ENCODE measurements around the gene PNN. TPM values are rescaled to one million over a fixed set of nuclear protein-coding genes. Genes with fewer than 3 reads are reported as not detected.
"Not testable (repeated sequence)": the region's sequence is repeated elsewhere in the genome, so short reads cannot be mapped to it uniquely, and the experiment has no call there.

The PNN gene
- total RNA-seq = 60.1 TPM

DNA sequence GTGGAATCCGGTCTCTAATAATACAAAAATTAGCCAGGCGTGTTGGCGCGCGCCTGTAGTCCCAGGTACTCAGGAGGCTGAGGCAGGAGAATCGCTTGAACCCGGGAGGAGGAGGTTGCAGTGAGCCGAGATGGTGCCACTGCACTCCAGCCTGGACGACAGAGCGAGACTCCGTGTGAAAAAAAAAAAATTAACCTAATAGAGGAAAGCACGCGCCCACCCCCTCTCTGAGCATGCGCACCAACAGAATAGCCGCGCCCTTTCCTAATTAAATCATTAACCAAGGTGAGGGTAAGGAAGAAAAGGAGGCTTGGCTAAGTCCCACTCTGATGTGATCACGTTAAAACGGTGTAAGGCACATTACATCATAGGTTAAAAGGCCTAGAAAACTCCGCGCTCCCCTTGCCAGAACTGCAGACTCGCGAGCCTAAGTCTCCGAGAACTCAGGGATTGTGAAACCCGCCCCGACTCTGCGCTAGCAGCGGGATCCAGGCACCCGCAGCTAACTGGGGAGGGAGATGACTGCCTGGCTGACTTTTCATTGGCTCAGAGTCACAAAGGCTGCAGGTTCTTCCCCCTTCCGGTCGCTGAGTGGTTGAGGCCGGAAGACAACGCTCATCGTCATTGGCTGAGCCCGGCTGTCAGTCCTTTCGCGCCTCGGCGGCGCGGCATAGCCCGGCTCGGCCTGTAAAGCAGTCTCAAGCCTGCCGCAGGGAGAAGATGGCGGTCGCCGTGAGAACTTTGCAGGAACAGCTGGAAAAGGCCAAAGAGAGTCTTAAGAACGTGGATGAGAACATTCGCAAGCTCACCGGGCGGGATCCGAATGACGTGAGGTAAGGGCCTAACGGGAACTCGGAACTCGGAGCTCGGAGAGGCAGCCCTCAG is at the start of gene PNN:
Gene PNN, plus strand, starts transcription at position 695 of the 885 bp plus-strand sequence. Its CDS starts 26 bp downstream, at position 721.
- peak; percentile 98 for DNase-seq (ENCODE audit: low spot score)

DNA sequence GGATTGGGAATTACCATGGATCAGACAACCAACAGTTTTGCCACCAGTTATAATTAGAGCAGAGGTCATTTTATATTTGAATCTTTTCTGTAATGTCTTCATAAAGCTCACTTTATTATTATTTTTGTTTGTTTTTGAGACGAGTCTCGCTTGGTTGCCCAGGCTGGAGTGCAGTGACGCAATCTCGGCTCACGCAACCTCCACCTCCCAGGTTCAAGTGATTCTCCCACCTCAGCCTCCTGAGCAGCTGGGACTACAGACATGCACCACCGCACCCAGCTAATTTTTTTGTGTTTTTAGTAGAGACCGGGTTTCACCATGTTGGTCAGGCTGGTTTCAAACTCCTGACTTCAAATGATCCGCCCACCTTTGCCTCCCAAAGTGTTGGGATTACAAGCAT is 37.2 kb upstream of the PNN start:
- not testable (repeated sequence) for DNase-seq (ENCODE audit: low spot score)

DNA sequence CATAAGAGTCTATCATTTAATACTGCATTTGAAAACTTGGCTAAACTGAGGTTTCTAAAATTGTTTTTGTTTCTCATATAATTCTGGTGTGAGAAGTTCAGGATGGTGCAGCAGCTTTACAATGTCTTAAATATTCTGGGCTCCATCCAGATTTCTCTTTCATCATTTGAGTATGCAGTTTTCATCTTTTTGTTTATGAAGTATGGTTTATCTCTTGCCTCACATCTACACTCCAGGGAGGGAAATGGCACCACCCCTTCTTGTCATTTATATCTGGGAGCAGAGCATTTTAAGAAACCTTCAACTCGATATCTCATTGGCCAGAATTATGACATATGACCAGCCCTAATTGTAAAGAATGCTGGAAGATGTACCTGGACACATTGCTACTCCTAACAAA is 36.6 kb upstream of the PNN start:
- DNase-seq (ENCODE audit: low spot score) = no peak

DNA sequence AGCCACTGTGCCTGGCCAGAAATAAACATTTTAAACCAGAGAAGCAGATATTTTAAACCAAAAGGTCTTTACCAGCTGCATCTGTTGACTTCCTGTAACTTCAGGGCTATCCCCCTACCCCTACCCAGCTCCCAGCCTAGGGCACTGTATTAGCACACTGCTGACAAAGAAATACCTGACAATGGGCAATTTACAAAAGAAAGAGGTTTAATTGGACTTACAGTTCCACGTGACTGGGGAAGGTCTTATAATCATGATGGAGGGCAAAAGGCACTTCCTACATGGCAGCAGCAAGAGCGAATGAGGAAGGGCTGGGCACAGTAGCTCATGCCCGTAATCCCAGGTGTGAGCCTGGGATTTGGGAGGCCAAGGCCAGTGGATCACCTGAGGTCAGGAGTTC is 34.9 kb upstream of the PNN start:
- no peak for DNase-seq (ENCODE audit: low spot score)

DNA sequence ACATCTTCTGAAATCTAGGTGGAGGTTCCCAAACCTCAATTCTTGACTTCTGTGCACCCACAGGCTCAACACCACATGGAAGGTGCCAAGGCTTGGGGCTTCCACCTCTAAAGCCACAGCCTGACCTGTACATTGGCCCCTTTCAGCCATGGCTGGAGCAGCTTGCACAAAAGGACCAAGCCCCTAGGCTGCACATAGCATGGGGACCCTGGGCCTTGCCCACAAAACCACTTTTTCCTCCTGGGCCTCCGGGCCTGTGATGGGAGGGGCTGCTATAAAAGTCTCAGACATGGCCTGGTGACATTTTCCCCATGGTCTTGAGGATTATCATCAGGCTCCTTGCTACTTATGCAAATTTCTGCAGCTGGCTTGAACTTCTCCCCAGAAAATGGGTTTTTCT is 33.4 kb upstream of the PNN start:
- DNase-seq (ENCODE audit: low spot score) = not testable (repeated sequence)

DNA sequence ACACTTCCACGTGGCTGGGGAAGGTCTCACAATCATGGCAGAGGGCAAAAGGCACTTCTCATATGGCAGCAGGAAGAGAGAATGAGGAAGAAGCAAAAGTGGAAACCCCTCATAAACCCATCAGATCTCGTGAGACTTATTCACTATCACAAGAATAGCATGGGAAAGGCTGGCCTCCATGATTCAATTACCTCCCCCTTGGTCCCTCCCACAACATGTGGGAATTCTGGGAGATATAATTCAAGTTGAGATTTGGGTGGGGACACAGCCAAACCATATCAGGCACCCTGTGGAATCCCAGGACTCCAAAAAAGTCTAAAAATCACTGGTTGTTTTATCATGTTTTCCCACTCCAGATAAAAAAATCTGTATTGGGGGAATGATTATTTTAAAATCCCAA is 31.8 kb upstream of the PNN start:
- not testable (repeated sequence) for DNase-seq (ENCODE audit: low spot score)

DNA sequence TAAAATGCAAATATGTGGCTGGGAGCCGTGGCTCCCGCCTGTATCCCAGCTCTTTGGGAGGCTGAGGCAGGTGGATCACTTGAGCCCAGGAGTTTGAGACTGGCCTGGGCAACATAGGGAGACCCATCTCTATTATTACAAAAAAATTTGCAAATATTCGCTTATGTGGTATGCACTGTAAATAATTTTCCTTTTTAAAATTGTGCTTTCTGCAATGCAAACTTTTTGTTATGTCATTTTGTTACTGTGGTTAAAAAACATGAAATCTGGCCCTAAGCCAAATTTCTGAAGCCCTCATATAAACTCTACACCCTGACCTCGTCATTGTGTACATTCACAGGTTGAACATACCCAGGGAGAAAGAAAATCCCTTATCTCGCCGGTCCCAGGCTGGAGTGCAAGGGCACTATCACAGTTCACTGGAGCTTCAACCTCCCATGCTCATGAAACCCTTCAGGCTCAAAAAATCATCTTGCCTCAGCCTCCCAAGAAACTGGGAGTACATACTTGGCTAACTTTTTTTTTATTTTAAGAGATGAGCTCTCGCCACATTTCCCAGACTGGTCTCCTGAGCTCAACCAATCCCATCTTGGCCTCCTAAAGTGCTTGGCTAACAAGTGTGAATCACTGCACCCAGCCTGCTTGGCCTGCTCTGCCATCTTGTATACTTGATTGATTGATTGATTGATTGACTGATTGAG is 29.6 kb upstream of the PNN start:
- DNase-seq (ENCODE audit: low spot score) = no peak

DNA sequence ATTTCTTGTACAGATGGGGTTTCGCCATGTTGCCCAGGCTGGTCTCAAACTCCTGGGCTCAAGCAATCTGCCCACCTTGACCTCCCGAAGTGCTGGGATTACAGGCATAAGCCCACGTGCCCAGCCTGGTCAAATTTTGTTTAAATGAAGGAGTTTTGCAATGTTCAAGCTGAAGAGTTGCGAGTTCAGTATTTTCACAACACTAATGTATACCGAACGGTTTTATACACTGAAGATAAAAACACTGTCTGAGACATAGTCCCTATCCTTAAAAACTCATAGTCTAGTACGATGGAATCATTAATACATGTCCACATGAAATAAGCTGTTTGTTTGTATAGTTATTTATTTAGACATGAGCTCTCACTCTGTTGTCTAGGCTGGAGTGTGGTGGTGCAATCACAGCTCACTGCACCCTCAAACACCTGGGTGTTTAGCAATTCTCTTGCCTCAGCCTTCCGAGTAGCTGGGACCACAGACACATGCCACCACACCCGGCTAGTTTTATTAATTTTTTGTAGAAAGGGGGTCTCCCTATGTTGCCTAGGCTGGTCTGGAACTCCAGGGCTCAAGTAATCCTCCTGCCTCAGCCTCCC is 20.4 kb upstream of the PNN start:
- no peak for DNase-seq (ENCODE audit: low spot score)

DNA sequence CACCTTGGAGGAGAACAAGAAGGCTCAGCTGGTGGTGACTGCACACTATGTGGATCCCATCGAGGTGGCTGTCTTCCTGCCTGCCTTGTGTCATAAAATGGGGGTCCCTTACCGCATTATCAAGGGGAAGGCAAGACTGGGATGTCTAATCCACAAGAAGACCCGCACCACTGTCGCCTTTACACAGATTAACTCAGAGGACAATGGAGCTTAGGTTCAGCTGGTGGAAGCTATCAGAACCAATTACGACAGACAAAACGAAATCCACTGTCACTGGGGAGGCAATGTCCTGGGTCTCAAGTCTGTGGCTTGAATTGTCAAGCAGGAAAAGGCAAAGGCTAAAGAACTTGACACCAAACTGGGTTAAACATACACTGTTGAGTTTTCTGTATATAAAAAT is 17.6 kb upstream of the PNN start:
- no peak for DNase-seq (ENCODE audit: low spot score)

DNA sequence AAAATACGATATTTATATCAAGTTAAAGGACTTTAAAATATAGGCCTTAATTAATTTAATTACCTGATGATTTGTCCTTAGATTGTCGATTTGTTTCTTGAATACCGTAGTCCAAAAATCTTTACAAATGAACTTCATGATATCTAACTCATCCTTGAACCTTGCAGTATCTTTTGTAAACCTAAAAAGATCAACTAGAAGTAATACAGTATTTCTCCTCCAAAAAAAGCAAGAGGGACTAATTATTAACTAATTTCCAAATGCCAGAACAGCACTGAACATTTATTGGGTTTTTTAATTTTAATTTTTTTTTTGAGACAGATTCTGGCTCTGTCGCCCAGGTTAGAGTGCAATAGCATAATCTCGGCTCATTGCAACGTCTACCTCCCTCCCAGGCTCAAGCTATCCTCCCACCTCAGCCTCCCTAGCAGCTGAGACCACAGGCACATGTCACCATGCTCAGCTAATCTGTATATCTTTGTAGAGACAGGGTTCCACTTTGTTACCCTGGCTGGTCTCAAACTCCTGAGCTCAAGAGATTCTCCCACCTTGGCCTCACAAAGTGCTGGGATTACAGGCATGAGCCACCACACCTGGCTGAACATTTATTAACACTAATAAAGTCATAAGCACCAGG is 16.7 kb upstream of the PNN start:
- no peak for DNase-seq (ENCODE audit: low spot score)

DNA sequence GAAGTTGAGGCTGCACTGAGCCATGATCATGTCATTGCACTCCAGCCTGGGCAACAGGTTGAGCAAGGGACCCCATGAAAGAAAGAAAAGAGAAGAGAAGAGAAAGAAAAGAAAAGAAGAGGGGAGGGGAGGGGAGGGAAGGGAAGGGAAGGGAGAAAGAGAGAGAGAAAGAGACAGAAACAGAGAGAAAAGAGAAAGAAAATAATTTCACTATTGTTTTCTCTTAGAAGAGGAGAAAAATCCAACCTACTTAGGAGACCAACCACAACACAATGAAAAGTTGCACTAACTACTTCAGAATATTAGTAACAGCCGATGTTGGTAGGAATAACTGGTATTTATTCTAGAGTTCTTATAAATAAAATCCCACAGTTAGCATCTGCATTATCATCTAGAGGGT is 14.6 kb upstream of the PNN start:
- no peak for DNase-seq (ENCODE audit: low spot score)

DNA sequence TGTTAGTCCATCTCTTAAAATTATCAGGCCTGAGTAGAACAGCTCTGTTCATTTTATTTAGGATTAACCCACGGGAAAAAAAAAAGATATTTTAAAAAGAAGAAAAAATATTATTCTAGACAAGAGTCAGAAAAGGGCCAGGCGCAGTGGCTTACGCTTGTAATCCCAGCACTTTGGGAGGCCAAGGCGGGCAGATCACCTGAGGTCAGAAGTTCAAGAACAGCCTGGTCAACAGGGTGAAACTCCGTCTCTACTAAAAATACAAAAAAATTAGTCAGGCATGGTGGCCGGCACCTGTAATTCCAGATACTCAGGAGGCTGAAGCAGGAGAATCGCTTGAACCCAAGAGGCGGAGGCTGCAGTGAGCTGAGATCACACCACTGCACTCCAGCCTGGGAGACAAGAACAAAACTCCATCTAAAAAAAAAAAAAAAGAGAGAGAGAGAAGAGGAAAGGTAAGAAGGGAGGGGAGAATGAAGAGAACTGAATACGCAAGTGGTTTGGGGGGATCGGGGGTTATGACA is 7.2 kb upstream of the PNN start:
- DNase-seq (ENCODE audit: low spot score) = not testable (repeated sequence)

DNA sequence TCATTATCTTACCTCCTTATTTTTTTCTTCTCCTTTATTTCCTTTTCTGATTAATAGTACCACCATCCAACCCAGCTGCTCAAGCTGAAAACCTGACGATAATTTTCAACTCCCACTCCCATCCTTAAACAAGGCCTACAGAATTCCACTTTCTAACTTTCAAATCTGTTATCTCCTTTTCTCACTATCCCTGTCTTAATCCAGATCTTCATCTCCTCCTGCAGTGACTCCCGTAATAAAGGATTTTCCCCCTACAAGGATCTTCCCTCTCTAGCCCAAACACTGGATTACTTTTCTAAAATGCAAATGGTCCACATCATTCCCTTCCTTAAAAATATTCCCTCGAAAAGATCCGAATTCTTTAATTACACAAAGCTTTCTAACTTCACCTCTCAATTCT is 6.5 kb upstream of the PNN start:
- DNase-seq (ENCODE audit: low spot score) = no peak

DNA sequence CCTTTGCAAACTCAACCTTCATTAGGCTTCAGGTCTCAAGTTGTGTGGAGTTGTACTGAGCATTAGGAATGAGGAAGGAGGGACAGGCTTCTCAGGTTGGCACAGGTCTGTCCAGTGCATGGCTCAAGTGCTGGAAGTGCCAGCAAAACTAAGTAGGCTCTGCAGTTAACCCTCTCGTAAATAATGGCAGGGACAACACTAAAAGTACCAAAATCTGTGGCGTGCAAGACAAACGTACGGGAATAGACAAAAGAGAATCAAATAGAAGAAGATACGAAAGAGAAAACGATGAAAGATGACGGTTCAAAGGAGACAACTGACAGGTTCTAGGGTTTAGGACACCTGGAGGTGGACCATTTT is 5.5 kb upstream of the PNN start:
- DNase-seq (ENCODE audit: low spot score) = no peak

DNA sequence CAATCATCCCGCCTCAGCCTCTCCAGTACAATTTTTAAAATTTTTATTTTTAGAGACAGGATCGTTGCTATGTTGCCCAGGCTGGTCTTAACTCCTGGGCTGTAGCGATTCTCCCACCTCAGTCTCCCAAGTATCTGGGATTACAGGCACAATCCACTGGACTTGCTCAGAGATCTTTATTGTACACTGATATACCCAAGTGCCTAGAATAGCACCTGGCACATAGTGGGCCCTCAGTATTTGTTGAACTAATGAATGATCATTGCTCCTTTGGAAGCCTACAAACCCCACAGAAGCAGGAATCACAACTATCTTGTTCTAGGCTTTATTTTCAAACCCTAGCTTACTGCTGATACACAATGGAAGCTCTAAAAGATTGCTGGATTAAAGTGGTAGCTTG is 1.9 kb upstream of the PNN start:
- DNase-seq (ENCODE audit: low spot score) = no peak

DNA sequence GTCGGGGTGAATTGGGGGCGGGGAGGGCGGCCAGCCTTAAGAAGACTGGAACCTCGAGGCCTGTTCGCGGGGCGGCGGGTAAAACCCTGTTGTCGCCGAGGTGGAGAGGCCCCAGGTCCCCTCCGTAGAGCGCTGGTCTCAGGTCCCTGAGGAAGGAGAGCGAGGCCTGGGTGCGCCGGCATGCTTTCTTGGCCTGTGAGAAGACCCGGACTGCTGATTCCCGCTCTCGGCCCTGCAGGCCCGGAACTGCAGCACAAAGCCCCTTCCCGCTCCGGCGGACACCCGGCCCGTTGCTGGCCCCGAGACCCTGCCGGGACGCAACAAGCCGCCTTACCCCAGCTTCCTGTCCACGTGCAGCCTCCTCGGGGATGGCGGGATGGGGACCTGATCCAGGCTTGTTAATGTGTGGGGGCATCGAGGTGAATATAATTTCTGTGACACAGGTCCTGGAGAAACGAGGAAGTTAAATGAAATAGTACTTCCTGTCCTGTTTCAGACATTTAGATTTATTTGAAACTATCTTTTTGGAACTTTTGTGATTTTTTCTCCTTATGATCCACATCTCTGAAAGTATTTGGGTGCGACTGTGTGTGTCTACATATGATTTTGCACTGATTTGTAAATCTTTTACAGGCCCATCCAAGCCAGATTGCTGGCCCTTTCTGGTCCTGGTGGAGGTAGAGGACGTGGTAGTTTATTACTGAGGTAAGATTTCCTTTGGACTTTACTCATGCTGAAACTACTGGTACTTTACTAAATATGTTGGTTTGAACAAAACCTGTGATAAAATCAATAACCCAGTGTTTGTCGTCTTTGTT is 600 bp downstream of the PNN start:
- no peak for DNase-seq (ENCODE audit: low spot score)

DNA sequence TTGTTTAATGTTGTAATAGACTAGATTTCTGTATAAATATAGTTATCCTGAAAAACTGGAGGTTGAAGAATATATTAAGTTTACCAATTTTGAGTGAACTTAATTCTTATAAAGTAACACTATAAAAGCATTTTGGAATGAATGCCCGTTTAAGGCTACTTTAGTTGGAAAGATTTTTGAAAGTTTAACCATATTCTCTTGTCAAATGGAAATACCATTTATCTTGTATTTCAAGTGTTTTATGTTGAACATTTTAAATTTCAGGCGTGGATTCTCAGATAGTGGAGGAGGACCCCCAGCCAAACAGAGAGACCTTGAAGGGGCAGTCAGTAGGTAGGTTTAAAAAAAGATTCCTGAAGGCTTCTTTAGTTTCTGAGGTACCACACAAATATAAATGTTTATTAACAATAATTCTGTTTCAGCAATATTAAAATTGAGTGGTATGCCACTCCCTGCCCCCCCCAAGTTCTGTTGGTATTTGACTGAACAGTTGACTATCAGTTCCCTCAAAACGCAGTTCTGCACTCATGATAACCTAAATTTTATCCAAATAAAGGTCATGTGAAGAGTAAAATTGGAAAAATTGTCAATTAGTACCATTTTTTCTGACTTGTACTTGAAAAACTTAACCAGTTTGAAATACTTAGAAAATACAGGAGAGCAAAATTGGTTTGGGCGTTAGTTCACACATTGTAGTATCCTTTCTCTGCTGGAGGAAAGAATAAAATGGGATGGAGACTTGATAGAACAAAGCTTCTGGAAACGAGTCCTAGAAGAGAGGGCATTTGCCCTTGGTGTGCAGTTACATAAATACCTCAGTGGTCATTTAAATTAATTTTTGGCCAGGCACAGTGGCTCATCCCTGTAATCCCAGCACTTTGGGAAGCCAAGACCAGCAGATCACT is 1.5 kb downstream of the PNN start:
- DNase-seq (ENCODE audit: low spot score) = no peak

DNA sequence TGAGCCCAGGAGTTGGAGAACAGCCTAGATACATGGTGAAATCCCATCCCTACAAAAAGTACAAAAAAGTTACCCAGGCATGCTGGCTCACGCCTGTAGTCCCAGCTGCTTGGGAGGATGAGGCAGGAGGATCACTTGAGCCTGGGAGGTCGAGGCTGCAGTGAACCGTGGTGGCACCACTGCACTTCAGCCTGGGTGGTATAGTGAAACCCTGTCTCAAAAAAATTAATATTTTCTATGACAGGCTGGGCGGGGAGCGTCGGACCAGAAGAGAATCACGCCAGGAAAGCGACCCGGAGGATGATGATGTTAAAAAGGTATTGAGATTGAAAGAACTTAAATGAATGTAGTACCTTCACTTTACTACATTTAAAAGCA is 2.1 kb downstream of the PNN start:
- DNase-seq (ENCODE audit: low spot score) = no peak

DNA sequence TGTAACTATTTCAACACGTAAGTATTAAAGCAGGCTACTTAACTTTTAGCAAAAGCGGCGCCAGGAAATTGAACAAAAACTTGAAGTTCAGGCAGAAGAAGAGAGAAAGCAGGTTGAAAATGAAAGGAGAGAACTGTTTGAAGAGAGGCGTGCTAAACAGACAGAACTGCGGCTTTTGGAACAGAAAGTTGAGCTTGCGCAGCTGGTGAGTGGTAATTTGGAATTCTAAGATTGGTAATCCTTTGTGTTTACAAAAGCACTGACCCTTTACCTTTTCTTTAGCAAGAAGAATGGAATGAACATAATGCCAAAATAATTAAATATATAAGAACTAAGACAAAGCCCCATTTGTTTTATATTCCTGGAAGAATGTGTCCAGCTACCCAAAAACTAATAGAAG is 4.0 kb downstream of the PNN start:
- DNase-seq (ENCODE audit: low spot score) = no peak

DNA sequence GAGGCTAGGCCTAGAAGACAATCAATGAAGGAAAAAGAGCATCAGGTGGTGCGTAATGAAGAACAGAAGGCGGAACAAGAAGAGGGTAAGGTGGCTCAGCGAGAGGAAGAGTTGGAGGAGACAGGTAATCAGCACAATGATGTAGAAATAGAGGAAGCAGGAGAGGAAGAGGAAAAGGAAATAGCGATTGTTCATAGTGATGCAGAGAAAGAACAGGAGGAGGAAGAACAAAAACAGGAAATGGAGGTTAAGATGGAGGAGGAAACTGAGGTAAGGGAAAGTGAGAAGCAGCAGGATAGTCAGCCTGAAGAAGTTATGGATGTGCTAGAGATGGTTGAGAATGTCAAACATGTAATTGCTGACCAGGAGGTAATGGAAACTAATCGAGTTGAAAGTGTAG is 5.5 kb downstream of the PNN start:
- DNase-seq (ENCODE audit: low spot score) = no peak

Measured in mucosa of gallbladder (tissue), 1 donor.